ENCODE measurements around the gene PDLIM5.
"Not testable (repeated sequence)": the region's sequence is repeated elsewhere in the genome, so short reads cannot be mapped to it uniquely, and the experiment has no call there.

The PDLIM5 gene

GRCh38 chr4:94506822-94507221, 55.1 kb downstream of the PDLIM5 start:
- no peak overlapping the region for H3K4me3 ChIP-seq (ENCODE audit: low read depth, low read length)
- TF ChIP-seq CTCF (IDR thresholded peaks at IDR 0.05; ENCODE audit: low read depth, low read length): no peak

- no peak overlapping the region for H3K4me3 ChIP-seq (ENCODE audit: low read depth, low read length)
- no peak for TF ChIP-seq CTCF (IDR thresholded peaks at IDR 0.05; ENCODE audit: low read depth, low read length)
Observed at GRCh38 chr4:94507281-94507680, 55.5 kb downstream of the PDLIM5 start.

GRCh38 chr4:94507708-94508107, 56.0 kb downstream of the PDLIM5 start:
- H3K4me3 ChIP-seq (ENCODE audit: low read depth, low read length): no peak overlapping the region

GRCh38 chr4:94508296-94508695, 56.6 kb downstream of the PDLIM5 start:
- TF ChIP-seq CTCF (IDR thresholded peaks at IDR 0.05; ENCODE audit: low read depth, low read length): no peak
- no peak overlapping the region for H3K4me3 ChIP-seq (ENCODE audit: low read depth, low read length)

More at GRCh38 chr4:94507708-94508107, 56.0 kb downstream of the PDLIM5 start:
- no peak for TF ChIP-seq CTCF (IDR thresholded peaks at IDR 0.05; ENCODE audit: low read depth, low read length)

- H3K4me3 ChIP-seq (ENCODE audit: low read depth, low read length): no peak overlapping the region
- no peak for TF ChIP-seq CTCF (IDR thresholded peaks at IDR 0.05; ENCODE audit: low read depth, low read length)
Observed at GRCh38 chr4:94508806-94509205, 57.1 kb downstream of the PDLIM5 start.

- no peak overlapping the region for H3K4me3 ChIP-seq (ENCODE audit: low read depth, low read length)
- TF ChIP-seq CTCF (IDR thresholded peaks at IDR 0.05; ENCODE audit: low read depth, low read length): no peak
Observed at GRCh38 chr4:94511591-94511990, 59.8 kb downstream of the PDLIM5 start.

GRCh38 chr4:94513532-94513931, 61.8 kb downstream of the PDLIM5 start:
- not testable (repeated sequence) for H3K4me3 ChIP-seq (ENCODE audit: low read depth, low read length)

GRCh38 chr4:94515365-94515764, 63.6 kb downstream of the PDLIM5 start:
- no peak overlapping the region for H3K4me3 ChIP-seq (ENCODE audit: low read depth, low read length)
- no peak for TF ChIP-seq CTCF (IDR thresholded peaks at IDR 0.05; ENCODE audit: low read depth, low read length)

Data from WI38 (cell line).